ENCODE measurements around the gene ZNF764.

The ZNF764 gene

DNA sequence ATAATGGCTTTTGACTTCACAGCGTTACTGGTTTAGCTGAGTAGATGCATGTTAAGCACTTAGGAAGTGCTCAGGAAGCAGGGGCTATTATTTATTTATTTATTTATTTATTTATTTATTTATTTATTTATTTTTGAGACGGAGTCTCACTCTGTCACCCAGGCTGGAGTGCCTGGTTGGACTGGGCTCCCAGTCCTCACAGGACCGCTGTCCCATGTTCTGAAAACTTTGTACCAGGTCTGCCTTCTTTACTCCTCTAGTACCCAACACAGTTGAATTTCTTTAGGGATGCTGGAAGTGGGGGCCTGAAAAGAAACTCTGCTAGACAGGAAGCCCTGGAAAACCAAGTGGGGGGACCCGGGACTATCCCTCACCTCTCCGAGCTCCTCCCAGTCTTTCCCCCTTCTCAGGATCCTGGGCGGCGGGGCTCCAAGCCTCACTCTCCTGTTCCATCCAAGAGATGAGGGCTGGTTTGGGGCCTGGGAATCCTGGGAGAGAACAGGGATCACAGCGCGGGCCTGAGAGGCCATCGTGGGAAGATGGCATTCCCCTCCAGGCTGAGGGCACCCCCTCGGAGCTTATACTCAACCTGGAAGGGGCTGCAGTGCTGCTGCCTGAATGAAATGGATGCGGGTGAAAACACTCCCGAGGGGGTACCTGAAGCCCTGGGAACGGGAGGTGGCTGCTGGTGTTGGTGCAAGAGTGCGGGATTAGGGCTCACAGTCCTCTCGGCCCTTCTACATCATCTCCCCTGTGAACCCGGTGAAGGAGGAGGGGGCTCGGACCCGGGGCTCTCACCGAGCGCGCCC lies 12.7 kb upstream of the ZNF764 start:
- in situ Hi-C loops (cut with HindIII; ENCODE audit: low sequenced_read_pairs), result no loop called here
- no peak for DNase-seq (ENCODE audit: low read depth)
- H3K4me3 ChIP-seq (ENCODE audit: low read depth, low read length), result peak overlapping the region; percentile 60
- TF ChIP-seq, protein P1, sequence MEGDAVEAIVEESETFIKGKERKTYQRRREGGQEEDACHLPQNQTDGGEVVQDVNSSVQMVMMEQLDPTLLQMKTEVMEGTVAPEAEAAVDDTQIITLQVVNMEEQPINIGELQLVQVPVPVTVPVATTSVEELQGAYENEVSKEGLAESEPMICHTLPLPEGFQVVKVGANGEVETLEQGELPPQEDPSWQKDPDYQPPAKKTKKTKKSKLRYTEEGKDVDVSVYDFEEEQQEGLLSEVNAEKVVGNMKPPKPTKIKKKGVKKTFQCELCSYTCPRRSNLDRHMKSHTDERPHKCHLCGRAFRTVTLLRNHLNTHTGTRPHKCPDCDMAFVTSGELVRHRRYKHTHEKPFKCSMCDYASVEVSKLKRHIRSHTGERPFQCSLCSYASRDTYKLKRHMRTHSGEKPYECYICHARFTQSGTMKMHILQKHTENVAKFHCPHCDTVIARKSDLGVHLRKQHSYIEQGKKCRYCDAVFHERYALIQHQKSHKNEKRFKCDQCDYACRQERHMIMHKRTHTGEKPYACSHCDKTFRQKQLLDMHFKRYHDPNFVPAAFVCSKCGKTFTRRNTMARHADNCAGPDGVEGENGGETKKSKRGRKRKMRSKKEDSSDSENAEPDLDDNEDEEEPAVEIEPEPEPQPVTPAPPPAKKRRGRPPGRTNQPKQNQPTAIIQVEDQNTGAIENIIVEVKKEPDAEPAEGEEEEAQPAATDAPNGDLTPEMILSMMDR (IDR thresholded peaks at IDR 0.05; ENCODE audit: low read depth, low read length, missing control alignments), result no peak

- TF ChIP-seq, protein P1 (IDR thresholded peaks at IDR 0.05; ENCODE audit: low read depth, low read length, missing control alignments), result no peak
- no peak for DNase-seq (ENCODE audit: low read depth)
- in situ Hi-C loops (cut with HindIII; ENCODE audit: low sequenced_read_pairs), result no loop called here
- no peak overlapping the region for H3K4me3 ChIP-seq (ENCODE audit: low read depth, low read length)
Measured at GRCh38 chr16:30569746-30570635, 11.8 kb upstream of the ZNF764 start.

- DNase-seq (ENCODE audit: low read depth), result no peak
- in situ Hi-C loops (cut with HindIII; ENCODE audit: low sequenced_read_pairs), result no loop called here
- TF ChIP-seq, protein P1 (IDR thresholded peaks at IDR 0.05; ENCODE audit: low read depth, low read length, missing control alignments), result no peak
- no peak overlapping the region for H3K4me3 ChIP-seq (ENCODE audit: low read depth, low read length)
Measured at GRCh38 chr16:30569281-30569680, 11.1 kb upstream of the ZNF764 start.

DNA sequence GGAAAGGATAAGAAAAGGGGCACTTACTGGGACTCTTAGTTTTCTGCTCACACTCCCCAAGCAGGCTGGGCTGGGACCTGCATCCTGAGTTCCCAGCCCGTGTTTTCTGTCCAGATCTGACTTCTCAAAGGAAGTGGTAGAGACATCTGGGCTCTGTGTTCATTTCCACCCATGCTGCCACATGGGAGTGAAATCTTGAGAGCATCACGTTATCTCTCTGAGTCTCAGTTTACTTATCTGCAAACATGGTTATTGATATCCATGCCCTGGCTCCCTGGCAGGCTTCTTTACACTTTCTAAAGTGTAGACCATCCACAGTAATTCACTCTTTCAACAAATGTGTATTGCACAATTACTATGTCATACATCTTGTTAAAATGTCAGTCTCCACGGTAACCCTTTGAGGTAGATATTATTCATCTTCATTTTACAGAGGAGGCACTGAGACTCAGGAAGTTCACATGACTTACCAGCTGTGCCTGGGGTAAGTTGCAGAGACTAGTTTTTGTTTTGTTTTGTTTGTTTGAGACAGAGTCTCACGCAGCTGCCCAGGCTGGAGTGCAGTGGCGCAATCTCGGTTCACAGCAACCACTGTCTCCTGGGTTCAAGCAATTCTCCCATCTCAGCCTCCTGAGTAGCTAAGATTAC lies 9.9 kb upstream of the ZNF764 start:
- in situ Hi-C loops (cut with HindIII; ENCODE audit: low sequenced_read_pairs), result no loop called here
- TF ChIP-seq, protein P1 (IDR thresholded peaks at IDR 0.05; ENCODE audit: low read depth, low read length, missing control alignments), result no peak
- no peak for DNase-seq (ENCODE audit: low read depth)
- H3K4me3 ChIP-seq (ENCODE audit: low read depth, low read length), result no peak overlapping the region

GRCh38 chr16:30567160-30567990 lies 9.2 kb upstream of the ZNF764 start:
- TF ChIP-seq, protein P1 (IDR thresholded peaks at IDR 0.05; ENCODE audit: low read depth, low read length, missing control alignments), result no peak
- DNase-seq (ENCODE audit: low read depth), result no peak
- H3K4me3 ChIP-seq (ENCODE audit: low read depth, low read length), result no peak overlapping the region
- in situ Hi-C loops (cut with HindIII; ENCODE audit: low sequenced_read_pairs), result no loop called here

Data from astrocyte of the cerebellum (primary cell).